T-helper 22 cell (primary cell): ENCODE data around the gene SLC9A7.
"Not testable (repeated sequence)": the region's sequence is repeated elsewhere in the genome, so short reads cannot be mapped to it uniquely, and the experiment has no call there.

ENCODE experiments used
- DNase-seq: peaks from one replicate; pipeline ENCODE4 v3.0.0-alpha.2; 2020; ENCODE audit warnings: low read depth

SLC9A7 gene

GRCh38 chrX:46758956-46759644, at the start of gene SLC9A7:
Gene SLC9A7 (minus strand): TSS chrX:46759118. CDS start chrX:46759029, 89 bp downstream.
- DNase-seq, result peak; percentile 46

DNA sequence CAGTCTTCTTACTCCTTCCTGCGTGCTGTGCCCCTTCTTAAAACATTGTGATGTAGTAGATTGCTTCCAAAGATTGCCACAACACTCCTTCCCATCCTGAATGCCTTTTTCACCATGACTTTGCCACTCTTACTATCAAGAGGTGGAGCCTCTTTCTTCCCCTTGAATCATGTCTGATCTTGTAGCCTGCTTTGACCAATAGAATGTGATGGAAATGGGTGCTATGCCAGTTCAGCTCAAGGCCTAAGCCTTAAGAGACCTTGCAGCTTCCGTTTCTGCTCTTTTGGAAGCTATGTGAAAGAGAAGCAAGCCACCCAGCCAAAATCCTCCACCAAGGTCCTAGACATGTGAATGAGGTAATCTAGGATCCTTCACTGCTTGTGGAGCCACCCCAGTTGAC, 46.4 kb upstream of the SLC9A7 start:
- DNase-seq, result no peak

GRCh38 chrX:46803140-46803539, 44.2 kb upstream of the SLC9A7 start:
- no peak for DNase-seq

DNA sequence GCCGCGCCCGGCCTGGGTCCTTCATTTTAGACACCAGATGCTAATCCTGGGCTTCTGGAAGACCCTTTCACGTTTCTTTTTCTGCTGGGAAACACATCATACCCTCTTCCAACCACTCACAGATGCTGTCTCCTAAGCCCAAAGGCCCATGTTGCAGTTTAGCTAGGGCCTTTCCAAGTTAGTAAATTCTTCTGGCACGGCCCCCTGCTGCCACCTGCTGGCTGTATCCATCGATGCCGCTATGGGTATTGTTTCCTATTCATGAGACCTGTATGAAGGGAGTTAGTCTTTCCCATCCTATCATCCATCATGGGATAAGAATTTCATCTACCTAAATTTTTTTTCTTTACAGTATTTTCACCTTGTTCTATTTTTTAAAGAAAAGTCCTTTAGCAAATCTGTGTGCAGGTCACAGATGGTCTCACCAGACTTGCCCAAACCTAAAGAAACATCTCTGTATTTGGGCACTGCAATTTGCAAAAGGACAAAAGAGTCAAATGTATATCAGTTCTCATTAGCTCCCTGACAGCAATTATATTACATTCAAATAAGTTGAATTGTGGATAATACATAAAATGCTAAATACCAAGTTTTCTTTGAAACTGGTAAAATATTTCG, 37.8 kb upstream of the SLC9A7 start:
- DNase-seq, result peak; percentile 27

- no peak for DNase-seq
These were observed 34.6 kb upstream of the SLC9A7 start for GRCh38 chrX:46793386-46794143.

GRCh38 chrX:46792810-46793188, 33.9 kb upstream of the SLC9A7 start:
- DNase-seq, result no peak

DNA sequence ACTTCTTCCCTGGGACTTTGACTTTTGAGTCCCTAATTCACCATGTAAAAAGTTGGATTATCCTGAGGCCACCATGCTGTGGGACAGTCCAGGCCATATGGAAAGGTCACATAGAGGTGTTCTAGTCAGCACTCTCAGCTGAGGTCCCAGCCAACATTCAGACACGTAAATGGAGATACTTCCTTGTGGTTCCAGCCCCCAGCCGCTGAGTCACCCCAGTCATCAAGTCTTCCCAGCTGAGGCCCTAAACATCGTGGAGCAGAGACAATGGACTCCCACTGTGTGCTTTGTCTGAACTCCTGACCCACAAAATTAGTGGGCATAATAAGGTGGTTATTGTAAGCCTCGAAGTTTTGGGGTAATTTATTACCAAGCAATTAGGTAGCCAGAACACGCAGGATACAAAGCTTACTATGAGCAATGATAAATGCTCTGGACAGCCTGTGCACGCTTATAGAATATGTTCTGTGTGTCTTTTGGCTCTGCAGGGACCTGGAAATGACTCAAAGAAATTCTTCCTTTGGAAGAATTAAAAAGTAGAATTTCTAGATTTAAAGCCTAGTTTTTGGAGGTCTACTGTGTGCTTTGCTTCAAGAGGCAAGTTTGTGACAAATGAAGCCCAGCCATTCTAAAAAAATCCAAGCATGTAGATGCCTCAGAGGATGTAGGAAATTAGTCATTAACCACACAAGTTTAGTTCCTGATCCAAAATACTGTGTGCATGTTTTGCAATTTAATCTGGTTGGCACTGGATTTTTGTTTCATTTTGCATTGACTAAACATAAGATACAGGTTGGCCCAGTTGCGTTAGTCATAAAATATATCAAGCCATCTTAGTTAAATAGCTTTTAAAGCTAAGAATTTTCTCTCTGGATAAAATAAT, 33.2 kb upstream of the SLC9A7 start:
- DNase-seq, result no peak

DNA sequence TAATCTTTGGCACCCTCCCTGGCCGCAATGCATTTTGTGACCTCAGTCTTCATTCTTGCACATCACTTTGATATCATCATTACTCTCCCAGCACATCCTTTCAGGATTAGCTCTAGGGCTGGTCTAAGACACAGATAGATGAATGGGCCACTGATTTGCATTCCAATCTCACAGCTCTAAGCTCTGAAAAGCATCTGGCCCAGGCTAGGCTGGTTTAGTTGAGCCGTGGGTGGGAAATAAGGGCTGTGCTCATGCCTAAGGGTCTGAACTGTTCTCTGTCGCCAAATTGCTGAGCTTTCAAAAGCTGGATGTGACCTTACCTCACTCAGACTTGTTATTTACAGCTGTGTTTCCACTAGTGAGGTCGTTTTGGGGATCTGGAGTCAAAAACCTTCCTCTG, 30.0 kb upstream of the SLC9A7 start:
- no peak for DNase-seq

GRCh38 chrX:46784437-46784836, 25.5 kb upstream of the SLC9A7 start:
- not testable (repeated sequence) for DNase-seq

- no peak for DNase-seq
These were observed 23.1 kb upstream of the SLC9A7 start for GRCh38 chrX:46782034-46782433.

DNA sequence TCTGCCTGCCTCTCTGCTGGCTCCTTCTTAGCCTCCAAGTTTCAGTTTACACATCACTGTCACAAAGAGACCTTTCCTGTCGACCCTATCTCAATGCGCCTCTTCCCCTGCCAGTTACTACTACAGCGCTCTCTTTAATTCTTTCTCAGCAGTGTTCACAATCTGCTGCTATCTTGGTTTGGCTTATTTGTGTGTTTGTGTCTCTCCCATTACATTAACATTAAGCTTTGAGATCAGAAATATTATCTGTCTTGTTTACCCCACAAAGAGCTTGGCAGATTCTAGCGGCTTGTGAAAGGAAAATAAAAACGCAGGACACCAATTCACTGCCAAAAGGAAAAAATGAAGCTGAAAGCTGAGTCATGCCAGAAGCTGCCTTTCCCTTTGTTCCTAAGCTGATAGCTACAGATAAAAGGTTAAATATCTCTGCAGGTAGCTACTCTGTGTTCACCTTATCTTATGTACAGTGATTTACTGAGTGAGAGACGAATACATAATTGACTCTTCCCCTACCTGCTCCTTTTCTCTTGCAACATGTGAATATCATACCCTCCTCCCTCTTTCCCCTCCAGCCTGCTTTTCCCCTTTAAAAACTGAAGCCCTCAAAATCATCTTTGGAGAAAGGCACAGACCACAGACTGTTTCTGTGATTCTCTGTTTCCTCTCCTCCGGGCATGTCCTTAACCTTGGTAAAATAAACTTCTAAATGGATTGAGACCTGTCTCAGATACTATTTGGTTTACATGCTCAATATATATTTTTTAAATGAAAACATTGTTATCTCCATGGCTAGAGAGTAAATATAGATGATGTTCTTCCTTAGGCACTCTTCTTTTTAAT, 19.3 kb upstream of the SLC9A7 start:
- no peak for DNase-seq

DNA sequence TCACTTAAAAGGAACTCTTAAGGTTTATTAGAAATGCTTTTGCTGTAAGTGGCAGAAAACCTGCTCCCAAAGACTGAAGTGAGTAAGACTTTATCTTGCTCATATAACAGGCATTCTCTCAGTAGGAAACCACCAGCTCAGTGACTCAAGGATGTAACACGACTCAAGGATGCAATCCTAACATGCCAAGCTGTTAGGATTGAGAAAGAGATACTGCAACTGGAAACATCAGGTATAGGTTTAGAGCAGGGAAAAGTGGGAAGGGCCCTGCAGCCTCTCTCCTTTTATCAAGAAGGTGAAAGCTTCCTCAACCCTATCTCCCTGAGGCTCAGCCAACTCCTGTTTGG, 11.9 kb upstream of the SLC9A7 start:
- no peak for DNase-seq

- no peak for DNase-seq
These were observed 11.3 kb upstream of the SLC9A7 start for GRCh38 chrX:46770000-46770816.

- no peak for DNase-seq
These were observed 4.0 kb upstream of the SLC9A7 start for GRCh38 chrX:46762963-46763362.

GRCh38 chrX:46759645-46759974, 692 bp upstream of the SLC9A7 start:
- DNase-seq, result no peak

GRCh38 chrX:46758163-46758955, 559 bp downstream of the SLC9A7 start:
- DNase-seq, result no peak

- no peak for DNase-seq
These were observed 1.3 kb downstream of the SLC9A7 start for GRCh38 chrX:46757593-46757992.

GRCh38 chrX:46757052-46757451, 1.9 kb downstream of the SLC9A7 start:
- no peak for DNase-seq

DNA sequence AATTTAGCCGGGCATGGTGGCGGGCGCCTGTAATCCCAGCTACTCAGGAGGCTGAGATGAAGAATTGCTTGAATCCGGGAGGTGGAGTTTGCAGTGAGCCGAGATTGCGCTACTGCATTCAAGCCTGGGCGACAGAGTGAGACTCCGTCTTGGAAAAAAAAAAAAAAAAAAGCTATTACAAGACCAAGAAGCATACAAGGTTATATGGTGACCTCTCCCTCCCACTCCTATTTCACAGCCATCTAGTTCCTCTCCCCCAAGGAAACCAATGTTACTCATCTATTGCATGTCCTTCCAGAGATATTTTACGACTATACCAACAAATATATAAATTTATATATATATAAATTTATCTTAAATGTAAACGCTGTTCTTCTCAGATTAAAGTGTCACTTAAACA, 3.2 kb downstream of the SLC9A7 start:
- DNase-seq, result no peak

GRCh38 chrX:46754586-46755061, 4.3 kb downstream of the SLC9A7 start:
- no peak for DNase-seq
